ENCODE measurements around the gene MEGF6.
"Not testable (repeated sequence)": the region's sequence is repeated elsewhere in the genome, so short reads cannot be mapped to it uniquely, and the experiment has no call there.

MEGF6 gene

DNA sequence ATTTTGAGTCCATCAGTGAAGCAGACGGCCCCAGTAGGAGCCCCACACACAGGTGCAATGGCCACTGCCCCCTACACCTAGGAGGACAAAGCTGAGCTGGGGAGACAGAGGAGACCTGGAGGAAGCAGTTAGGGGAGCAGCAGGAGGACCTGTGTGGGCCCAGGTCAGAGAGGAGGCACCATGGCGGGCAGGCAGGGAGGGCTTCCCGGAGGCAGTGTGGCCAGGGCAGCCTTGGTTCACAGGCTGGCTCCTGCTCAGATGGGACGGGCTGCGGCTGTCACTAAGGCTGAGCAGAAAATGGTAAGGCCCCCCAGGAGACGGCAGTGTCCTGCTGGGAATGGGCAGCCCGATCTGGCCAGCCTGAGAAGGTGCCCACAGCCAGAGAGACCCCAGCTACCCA lies 15.4 kb downstream of the MEGF6 start:
- DNase-seq (ENCODE audit: low read depth): no peak

DNA sequence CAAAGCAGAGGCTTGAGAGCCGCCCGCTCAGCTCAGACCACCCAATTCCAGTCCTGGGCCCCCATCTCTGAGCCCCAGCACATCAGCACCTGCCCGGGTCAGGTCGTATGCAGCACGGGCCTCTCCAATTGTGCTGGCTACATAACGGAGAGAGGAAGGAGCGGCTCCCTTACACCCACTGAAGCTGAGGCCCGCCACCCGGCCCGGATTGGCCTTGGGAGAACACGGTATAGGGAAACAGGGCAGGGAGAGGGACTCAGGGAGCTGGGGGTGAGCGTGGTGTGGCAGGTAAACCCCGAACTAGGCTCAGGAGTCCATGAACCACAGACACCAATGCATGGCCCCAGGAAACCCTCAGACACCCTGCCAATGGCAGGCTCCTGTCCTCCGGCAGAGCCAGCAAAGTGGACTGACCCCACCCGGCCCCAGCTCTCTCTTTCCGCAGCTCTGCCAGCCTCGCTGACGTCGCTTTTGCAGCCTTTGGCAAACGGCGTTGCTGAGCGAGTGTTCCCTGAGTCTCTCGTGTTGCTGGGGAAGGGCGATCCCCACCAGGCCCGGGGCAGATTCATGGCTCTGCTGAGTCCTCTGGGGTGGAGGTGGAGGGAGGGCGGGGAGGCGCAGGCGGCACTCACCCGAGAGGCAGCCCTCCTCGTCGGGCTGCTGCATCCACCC lies 16.5 kb downstream of the MEGF6 start:
- DNase-seq (ENCODE audit: low read depth): no peak

DNA sequence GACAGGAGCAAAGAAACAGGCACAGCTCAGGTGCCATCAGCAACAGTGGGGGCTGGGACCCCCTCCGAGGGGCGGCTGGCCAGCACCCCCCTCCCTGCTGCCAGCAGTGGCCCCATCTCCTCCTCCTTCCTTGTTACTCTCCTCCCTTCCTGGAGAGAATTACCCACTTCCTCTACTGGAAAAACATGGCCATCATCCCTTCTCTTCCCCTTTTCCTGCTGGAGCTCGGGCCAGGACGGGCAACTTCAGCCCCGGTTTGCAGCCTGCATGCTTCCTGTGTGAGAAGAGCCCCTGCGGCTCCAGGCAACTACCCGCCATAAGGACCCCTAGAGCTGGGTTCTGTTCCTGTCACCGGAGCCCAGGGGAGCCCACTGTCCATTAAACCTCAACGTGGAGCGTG lies 17.6 kb downstream of the MEGF6 start:
- no peak for DNase-seq (ENCODE audit: low read depth)

DNA sequence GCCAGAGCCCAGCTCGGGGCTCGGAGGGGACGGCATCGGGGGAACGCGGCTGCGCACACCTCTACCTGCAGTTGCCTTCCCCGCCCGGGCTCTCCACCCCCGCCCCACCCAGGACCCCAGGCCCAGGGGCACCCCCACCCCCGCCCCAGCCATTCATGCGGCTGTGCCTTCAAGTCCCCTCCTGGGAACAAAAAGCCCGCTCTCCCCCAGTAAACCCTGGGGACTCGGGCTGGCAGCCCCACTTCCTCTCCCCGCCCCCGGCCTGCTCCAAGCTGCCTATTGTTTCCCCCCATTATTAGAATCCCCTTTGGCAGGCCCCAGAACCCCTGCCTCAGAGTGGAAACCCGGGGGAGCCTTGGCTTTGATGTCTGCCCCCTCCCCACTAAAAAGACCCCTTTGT lies 18.0 kb downstream of the MEGF6 start:
- DNase-seq (ENCODE audit: low read depth): no peak

DNA sequence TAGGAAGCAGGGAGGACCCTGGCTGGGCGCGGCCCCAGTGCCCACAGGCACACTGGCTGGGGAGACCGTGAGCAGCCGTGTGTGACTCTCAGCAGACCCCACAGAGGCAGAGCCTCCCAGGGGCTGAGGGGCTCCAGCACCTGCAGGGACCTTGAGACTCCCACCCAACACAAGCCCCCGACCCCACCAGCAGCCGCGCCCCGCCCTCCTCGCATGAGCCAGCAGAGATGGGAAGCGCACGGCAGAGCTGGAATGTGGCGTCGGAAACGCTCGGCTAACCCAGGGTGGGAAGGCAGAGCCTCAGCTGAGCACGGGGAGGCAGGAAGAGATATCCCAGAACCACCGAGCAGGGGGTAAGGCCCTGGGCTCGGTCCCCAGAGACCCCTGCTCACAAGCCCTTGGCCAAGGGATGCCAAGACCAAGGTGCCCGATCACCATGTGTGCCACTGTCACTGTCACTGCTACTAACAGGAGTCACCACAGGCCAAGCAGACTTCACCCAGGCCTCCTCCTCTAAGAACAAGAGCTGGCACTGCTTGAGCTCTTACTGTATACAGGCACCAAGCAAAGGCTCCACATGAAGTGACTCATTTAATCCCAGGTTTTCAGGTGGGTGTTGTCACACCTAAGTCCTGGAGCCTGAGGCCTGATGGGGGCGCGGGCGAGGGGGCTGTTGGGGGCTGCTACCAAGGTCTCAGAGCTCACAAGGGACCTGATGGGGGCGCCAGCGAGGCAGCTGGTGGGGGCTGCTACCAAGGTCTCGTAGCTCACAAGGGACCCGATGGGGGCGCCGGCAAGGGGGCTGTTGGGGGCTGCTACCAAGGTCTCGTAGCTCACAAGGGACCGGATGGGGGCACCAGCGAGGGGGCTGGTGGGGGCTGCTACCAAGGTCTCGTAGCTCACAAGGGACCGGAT lies 20.1 kb downstream of the MEGF6 start:
- DNase-seq (ENCODE audit: low read depth): no peak

DNA sequence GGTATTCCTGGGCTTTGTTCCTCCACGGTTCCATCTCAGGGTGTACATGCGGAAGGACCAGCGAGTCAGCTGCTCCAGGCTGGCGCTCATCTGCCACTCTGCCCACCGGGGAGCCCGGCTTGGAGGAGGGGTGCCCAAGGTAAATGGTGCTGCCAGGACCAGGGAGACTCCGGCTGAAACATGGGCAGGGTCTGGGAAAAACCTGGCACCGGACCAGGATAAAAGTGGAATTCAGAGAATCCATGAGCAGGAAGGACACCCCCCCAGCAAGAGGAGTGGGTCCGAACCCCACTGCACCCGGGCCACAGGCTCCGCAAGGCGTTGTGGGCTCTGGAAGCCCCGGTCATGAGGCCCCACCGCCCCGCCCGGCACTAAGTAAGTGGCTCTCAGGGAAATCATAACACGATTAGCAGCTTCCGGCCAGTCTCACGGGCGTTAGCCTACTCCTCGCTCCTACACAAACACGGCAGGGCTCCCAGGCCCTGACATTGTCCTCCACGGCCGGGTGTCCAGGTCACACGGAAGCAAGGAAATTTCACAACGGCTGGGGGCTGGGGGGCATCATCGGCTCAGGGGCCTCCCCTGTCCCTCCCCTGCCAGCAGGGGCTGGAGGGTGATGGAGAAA lies 21.1 kb downstream of the MEGF6 start:
- DNase-seq (ENCODE audit: low read depth): no peak

DNA sequence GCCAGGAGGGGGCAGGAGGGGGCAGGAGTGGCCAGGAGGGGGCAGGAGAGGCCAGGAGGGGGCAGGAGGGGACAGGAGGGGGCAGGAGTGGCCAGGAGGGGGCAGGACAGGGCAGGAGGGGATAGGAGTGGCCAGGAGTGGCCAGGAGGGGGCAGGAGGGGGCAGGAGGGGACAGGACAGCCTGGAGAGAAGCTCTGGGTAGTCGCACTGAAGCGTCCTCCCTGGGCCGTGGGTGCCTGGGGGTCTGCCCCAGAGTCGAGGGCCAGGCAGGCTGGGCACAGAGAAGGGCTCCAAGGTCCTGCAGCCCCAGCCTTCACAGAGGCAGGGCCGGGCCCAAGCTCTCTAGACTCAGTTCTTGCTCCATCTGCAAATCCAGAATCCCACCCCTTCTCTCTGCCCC lies 22.9 kb downstream of the MEGF6 start:
- no peak for DNase-seq (ENCODE audit: low read depth)

DNA sequence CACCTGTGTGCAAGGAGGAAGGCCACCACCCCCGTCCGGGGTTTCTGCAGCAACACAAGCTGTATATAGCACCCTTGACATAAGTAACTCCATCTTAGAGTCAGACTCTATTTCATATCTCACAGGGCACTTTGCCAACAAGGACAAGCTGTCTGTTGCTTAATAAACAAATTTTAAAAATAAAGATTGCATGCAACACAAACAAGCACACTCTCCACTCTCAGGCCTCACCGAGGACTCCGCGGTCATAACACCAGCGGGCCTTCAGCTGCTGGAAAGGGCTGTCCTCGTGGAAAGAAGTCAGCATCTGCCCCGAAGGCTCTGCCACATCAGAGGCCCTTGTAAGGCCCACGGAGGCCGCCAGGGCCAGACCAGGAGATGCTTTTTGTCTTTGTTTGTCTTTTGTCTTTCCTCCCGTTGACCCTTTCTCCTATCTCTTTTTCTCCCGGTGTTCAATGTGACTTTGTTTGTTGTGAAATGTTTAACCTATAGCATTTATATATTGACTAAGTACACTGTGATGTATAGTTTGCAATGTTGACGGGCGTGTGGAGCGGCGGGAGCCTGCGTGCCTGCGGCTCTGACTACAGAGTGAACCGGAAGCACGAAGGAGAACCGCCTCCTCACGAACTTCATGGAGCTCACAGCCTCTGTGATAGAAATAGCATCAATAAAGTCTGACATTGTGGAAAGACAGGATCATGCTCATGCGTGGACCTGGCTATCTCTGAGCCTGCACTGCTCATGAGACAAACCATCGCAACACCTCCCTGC lies 24.1 kb downstream of the MEGF6 start:
- DNase-seq (ENCODE audit: low read depth): no peak

DNA sequence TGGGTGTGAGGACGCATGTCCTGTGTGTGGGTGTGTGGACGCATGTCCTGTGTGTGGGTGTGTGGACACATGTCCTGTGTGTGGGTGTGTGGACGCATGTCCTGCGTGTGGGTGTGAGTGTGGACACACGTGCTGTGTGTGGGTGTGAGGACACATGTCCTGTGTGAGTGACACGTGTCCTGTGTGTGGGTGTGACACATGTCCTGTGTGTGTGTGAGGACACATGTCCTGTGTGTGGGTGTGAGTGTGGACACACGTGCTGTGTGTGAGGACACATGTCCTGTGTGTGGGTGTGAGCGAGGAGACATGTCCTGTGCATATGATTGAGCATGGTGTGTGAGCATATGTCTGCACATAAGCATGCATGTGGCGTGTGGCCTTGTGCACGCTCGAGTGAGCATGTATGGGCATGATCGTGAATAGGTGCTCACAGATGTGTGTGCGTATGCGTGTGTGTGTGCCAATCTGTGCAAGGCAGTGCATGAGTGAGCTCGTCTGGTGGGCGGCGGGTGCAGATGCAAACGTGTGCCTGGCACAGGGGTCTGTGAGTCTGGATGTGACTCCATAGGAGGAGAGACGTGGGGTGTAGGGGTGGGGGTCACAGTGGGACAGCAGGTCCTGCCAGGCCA lies 25.3 kb downstream of the MEGF6 start:
- no peak for DNase-seq (ENCODE audit: low read depth)

DNA sequence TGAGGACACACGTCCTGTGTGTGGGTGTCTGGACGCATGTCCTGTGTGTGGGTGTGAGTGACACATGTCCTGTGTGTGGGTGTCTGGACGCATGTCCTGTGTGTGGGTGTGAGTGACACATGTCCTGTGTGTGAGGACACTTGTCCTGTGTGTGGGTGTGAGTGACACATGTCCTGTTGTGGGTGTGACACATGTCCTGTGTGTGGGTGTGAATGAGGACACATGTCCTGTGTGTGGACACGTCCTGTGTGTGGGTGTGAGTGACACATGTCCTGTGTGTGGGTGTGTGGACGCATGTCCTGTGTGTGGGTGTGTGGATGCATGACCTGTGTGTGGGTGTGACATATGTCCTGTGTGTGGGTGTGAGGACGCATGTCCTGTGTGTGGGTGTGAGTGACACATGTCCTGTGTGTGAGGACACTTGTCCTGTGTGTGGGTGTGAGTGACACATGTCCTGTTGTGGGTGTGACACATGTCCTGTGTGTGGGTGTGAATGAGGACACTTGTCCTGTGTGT lies 25.9 kb downstream of the MEGF6 start:
- not testable (repeated sequence) for DNase-seq (ENCODE audit: low read depth)

DNA sequence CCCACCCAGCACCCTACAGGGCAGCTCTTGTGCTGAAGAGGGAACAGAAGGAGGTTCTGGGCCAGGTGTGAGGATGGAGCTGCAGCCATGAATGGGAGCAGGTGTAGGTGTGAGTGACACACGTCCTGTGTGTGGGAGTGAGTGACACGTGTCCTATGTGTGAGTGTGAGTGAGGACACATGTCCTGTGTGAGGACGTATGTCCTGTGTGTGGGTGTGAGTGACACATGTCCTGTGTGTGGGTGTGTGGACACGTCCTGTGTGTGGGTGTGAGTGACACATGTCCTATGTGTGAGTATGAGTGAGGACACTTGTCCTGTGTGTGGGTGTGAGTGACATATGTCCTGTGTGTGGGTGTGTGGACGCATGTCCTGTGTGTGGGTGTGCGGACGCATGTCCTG lies 26.4 kb downstream of the MEGF6 start:
- DNase-seq (ENCODE audit: low read depth): no peak

DNA sequence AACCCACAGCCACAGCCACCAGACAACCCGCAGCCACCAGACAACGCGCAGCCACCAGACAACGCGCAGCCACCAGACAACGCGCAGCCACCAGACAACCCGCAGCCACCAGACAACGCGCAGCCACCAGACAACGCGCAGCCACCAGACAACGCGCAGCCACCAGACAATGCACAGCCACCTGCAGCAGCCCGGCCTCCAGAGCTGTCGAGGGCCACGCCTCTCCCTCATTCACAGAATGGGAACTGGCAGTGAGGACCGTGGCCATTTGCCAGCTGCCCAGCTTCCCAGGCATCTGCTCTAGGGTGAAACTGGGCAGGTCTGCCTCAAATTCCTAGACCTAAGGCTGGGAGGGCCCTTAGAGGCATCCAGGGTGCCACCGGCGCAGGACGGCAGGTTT lies 27.6 kb downstream of the MEGF6 start:
- DNase-seq (ENCODE audit: low read depth): not testable (repeated sequence)

DNA sequence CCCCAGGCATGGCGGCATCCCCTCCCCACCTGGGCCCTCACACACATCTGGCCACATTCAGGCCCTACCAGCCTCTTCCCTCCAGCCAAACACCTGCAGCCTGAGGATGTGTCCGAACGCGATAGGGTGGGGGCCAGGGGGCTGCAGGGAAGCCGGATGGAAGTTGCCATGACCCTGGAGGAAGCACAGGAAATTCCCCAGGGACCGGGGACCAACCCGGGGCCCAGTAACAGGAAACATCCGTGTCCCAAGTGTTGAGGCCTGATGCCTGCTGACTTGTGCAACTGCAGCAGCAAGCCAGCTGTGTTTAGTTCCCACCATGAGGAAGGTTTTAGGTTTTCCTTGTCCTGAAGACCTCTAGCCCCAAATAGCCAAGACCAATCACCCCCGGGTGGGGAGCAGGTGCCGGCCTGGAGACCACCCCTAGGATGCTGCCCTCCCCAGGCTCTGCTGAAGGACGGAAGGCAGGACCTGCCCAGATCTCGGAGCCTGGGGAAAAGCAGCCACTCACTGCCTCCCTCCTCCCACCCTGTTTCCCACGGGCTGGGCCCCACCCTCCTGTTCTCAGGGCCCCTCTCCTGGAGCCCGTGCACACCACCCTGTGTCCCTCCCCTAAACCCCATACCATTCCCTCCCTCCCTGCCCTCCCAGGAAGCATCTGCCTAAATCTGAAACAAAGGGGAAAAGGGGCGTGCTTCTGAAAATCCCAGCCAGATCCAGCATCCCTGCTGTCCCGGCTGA lies 29.8 kb downstream of the MEGF6 start:
- DNase-seq (ENCODE audit: low read depth): no peak

DNA sequence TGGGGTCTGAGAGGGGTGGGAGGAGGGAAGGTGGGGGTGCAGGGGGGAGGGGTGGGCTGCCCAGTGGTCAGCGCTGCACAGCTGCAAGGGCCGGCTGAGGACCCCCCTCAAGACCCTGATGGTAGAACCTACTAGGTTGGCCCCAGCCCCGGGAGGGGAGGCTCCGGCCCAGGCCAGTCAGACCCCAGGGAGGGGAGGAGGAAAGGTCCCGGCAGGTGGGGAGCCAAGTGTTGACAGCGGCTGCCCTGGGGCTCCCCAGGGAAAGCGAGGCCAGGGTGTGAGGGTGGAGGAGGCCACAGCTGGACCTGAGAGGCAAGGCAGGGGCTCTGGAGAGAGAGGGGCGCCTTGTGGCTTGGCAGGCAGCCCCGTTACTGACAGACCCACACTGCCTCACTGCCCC lies 31.1 kb downstream of the MEGF6 start:
- no peak for DNase-seq (ENCODE audit: low read depth)

DNA sequence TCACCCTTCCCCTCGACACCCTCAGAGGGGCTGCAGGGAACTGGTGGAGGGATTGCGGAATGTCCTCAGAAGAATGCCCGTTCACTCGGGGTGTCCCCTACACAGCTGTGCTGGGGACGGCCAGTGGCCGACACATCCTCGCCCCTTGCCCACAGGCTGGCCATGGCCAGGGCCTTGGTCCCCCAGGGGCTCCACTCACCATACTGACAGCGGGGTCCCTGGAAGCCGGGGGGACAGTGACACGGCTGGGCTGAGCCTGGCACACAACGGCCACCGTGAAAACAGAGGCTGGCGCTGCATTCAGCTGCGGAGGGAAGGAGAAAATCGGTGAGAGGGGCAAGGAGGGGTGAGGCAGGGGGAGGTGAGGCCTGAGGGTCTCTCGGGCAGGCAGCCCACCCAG lies 31.7 kb downstream of the MEGF6 start:
- DNase-seq (ENCODE audit: low read depth): no peak

DNA sequence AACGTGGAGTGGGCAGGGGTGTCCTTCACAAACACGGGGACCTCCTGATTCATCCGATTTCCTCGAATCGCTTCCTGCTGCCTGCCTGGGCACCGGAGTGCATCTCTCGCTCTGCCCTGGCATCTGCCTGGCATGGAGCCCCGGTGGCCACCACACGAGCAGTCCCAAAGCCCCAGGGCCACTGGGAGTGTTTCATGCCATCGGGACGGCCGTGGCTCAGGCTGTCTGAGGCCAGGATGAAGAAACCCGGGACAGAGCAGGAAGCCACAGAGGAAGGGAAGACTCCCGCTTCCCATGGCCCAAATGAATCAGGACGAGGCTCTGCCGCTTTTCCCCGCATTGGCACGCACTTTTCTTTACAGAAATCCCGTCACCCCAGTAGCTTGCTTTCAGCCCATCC lies 32.4 kb downstream of the MEGF6 start:
- no peak for DNase-seq (ENCODE audit: low read depth)

DNA sequence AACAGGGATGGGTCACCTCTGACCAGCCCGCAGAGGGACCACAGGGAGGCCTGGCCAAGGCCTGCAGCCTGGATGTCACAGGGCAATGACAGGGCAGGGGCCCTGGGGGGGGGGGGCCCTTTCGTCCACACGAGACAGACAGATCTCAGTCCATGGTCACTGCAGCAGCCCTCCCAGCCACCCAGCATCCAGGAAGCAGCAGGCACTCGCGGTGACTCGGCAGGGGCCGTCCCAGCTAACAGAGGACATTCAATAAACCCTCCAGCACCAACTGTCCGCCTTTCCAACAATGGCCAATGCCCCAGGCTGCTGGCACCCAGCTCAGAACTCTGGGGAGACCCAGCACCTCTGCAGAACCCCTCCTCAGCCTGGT lies 32.9 kb downstream of the MEGF6 start:
- DNase-seq (ENCODE audit: low read depth): no peak

DNA sequence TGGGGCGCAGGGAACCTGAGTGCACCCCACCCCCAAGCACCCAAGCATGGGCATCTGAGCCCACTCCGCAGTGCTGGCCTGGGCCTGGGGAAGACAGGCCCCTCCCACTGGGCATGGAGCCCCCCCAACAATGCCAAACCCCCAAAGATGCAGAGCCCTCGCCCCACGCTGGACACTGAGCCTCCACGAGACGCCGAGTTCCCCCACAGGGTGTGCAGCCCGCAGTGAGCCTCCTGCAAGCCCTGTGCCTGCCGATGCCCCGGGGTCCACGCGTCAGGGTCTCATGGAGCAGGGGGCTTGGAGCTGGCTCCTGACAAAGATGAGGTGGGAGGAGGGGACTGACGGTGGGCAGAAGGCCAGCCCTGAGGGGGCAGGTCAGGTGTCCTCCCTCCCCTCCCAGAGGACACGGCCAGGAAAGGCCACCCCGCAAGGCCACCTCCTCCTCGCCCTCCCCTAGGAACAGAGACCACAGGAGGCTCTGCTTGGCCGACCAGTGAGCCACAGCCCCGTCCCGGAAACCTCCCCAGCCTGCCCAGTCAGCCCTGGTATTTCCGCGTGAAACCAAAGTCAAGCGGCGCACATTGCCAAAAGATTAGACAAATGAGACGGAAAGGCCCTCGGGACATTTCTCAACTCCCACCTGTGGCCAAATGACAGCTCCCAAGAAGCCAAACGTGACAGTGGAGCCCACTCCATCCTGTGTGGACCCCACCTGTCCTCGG lies 33.4 kb downstream of the MEGF6 start:
- DNase-seq (ENCODE audit: low read depth): no peak

DNA sequence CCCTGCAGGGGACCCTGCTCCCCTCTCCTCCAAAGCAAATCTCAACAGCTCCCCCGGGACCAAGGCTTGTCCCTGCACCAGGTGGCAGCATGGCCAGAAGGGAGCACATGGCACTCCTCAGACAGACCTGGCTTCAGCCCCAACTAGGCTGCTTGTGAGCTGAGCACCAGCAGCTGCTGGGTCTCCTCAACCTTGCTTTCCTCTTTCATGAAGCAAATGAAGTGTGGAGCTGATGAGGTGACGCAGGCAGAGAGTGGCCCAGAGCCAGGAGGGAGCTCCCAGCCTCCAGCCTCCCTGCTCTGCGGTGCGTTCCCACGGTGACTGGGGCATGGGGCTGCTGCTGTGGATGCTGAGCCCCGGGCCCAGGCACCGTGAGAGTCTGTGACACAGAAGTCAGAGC lies 34.0 kb downstream of the MEGF6 start:
- no peak for DNase-seq (ENCODE audit: low read depth)

DNA sequence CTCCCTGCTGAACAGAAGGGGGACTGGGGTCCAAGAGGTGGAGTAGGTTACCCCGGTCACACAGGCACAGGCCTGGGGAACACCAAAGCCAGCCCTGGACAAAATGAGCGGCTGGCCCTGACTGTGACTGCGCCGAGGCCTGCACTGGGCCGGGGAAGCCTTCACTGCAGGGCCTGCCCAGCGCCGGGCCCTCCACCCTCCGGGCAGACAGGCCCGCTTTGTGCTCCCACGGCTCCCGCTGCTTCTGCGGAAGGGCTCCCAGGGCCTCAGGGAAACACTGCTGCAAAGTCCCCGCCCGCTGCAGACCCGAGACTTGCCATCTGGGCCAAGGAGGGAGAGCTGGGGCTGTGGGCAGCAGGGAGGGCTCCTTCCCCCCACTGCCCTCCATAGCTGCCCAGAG lies 35.3 kb downstream of the MEGF6 start:
- no peak for DNase-seq (ENCODE audit: low read depth)

Data from fibroblast of gingiva (primary cell).